Ovary (tissue), 9 donors: Measurements from ENCODE around the gene KLHL5. TPM values are rescaled to one million over a fixed set of nuclear protein-coding genes. Genes with fewer than 3 reads are reported as not detected.

Experiments
- DNase-seq, 5 donors: peaks; one replicate each; pipeline ENCODE4 v3.0.0-alpha.2; 2019 to 2020
- H3K27ac ChIP-seq, 2 donors: fragments of 200-600 bp; one replicate each; pipeline versions ENCODE4 v1.5.1 to v1.8.0; 2019 to 2022
- H3K27me3 ChIP-seq: fragments of 200-600 bp; one replicate; pipeline ENCODE4 v1.8.0; 2022
- H3K36me3 ChIP-seq: fragments of 200-600 bp; sonication (generic); one replicate; pipeline ENCODE4 v1.5.1; 2019
- H3K4me1 ChIP-seq: one replicate; pipeline ENCODE4 v1.8.1; 2013; ENCODE audit warnings: mild to moderate bottlenecking, moderate library complexity; ENCODE audit not compliant: insufficient read depth
- H3K4me3 ChIP-seq: fragments of 200-600 bp; sonication (generic); one replicate; pipeline ENCODE4 v1.5.1; 2017
- H3K9me3 ChIP-seq, 2 donors: fragments of 200-600 bp in 1 of 2; sonication (generic) in 1 of 2; one replicate each; pipeline versions ENCODE4 v1.5.1 to v1.8.1; 2013 to 2019; ENCODE audit warnings: mild to moderate bottlenecking in 1 of 2, moderate library complexity in 1 of 2
- CTCF ChIP-seq, 3 donors: fragments of 450-650 bp in 2 of 3; fragments of 200-600 bp in 1 of 3; IDR thresholded peaks; one replicate each; pipeline versions ENCODE4 v1.5.1 to v1.8.0; 2016 to 2022; ENCODE audit warnings: antibody characterized with exemption in 3 of 3, mild to moderate bottlenecking in 1 of 3
- EP300 ChIP-seq: sonication (generic); formaldehyde crosslinking; IDR thresholded peaks from one replicate; pipeline ENCODE4 v1.6.1; 2017; ENCODE audit warnings: antibody characterized with exemption
- POLR2A ChIP-seq: fragments of 450-650 bp; IDR thresholded peaks from one replicate; pipeline ENCODE4 v1.6.1; 2017; ENCODE audit warnings: antibody characterized with exemption, mild to moderate bottlenecking, moderate library complexity
- WGBS, 3 donors: extraction: QIAGEN DNeasy Blood & Tissue Kit in 1 of 3; methylation state at CpG; one replicate each; pipeline versions ENCODE4 v1.1.5 to v1.1.7; 2013 to 2017; 5-methylcytosine and 5-hydroxymethylcytosine counted together
- intact Hi-C, 4 donors: fragments of 100-400 bp; cut with DNase I; formaldehyde crosslinking; loops; one replicate each; pipeline versions ENCODE4 v1.11.0 to v1.15.1; 2022 to 2023
- polyA plus RNA-seq, 2 donors: library from polyadenylated mRNA; stranded (reverse); fragments of 200-250 nt in 1 of 2; fragments of 350-450 nt in 1 of 2; fragmentation: Illumina TruSeq in 1 of 2; extraction: RNeasy Lipid Tissue Mini Kit (QIAGEN cat#74804) in 1 of 2; gene quantifications; one replicate each; pipeline ENCODE4 v1.2.3, GENCODE V29; 2013 to 2014
- total RNA-seq, 7 donors: library from RNA; depleted of rRNA in 2 of 7; stranded (reverse); fragments of >200 nt in 2 of 7; fragmentation: NEBNext Ultra II Directional in 3 of 7; extraction: Animal tissue kit (Norgen Biotek cat#: 25700) in 3 of 7; gene quantifications; one replicate each; pipeline versions ENCODE4 v1.1.0 to v1.2.4, GENCODE V29; 2016 to 2023
- donor health status: DM: no; HTN: no; CAD: no; lungs with moderate emphysema.
- donor health status: DM: no; HTN: no; CAD: no.
- donor health status: Bipolar disorder and iron deficiency.
- donor health status: DM: yes; HTN: yes; CAD: no.
- donor health status: DM: no; HTN: no; CAD: no.
- donor health status: DM: yes; HTN: yes; CAD: no.

KLHL5 gene
- total and polyA plus RNA-seq, 9 donors = 18.0 to 45.9 (median 34.1) TPM

GRCh38 chr4:39169426-39169825, 107.4 kb downstream of the KLHL5 start:
- no peak for TF ChIP-seq EP300
- no peak for TF ChIP-seq CTCF (IDR thresholded peaks at IDR 0.05)
- no peak for TF ChIP-seq POLR2A
- Histone ChIP-seq H3K27me3 (no peaks in the 10 kb centered on the region), H3K4me1 (no peaks in the 10 kb centered on the region), H3K4me3 (no peak overlapping the region), H3K9me3 (no peaks in the 10 kb centered on the region), H3K27ac (no peak overlapping the region), H3K36me3 (no peaks in the 10 kb centered on the region)
- no peak for DNase-seq
- 57 to 71% (median 61%) methylated on average over 3 of the region's 3 CpGs for WGBS, 3 donors
- intact Hi-C loops = no loop called here

GRCh38 chr4:39170301-39170700, 108.3 kb downstream of the KLHL5 start:
- no peak for DNase-seq
- no peaks in the 10 kb centered on the region for H3K9me3 ChIP-seq
- intact Hi-C loops = no loop called here
- no peaks in the 10 kb centered on the region for H3K27me3 ChIP-seq
- H3K27ac ChIP-seq = no peak overlapping the region
- TF ChIP-seq CTCF (IDR thresholded peaks at IDR 0.05) = no peak
- no peaks in the 10 kb centered on the region for H3K36me3 ChIP-seq
- WGBS, 3 donors = 91 to 95% (median 91%) methylated on average over 12 of the region's 12 CpGs
- no peak overlapping the region for H3K4me3 ChIP-seq
- no peaks in the 10 kb centered on the region for H3K4me1 ChIP-seq

Other genes starting within 250 kb of the KLHL5 start
- gene TLR6, start 205.4 kb upstream of the KLHL5 start, total RNA-seq = 1 to 10 TPM; 1.9 to 5.0 (median 3.2) TPM
- 1 to 10 TPM in 1 of 2 donors, under 1 TPM in 1; 0.52 to 2.5 TPM for gene TLR6, start 205.4 kb upstream of the KLHL5 start, polyA plus RNA-seq
- gene FAM114A1, start 194.4 kb upstream of the KLHL5 start, total RNA-seq = 10 to 100 TPM; 70.3 to 99.7 (median 79.3) TPM
- gene FAM114A1, start 194.4 kb upstream of the KLHL5 start, polyA plus RNA-seq = 10 to 100 TPM; 32.8 to 93.8 TPM
- 1 to 10 TPM in 1 of 7 donors, under 1 TPM in 3, not detected in 3; 0.22 to 1.5 (median 0.35) TPM for gene TMEM156, start 29.8 kb upstream of the KLHL5 start, total RNA-seq
- gene TMEM156, start 29.8 kb upstream of the KLHL5 start, polyA plus RNA-seq = 1 to 10 TPM in 1 of 2 donors, under 1 TPM in 1; 0.04 to 1.1 TPM
- 10 to 100 TPM; 35.4 to 71.0 (median 64.1) TPM for gene WDR19, start 120.3 kb downstream of the KLHL5 start, total RNA-seq
- gene WDR19, start 120.3 kb downstream of the KLHL5 start, polyA plus RNA-seq = 10 to 100 TPM; 42.2 to 44.1 TPM